ENCODE measurements around the gene GRIK1.

The GRIK1 gene

GRCh38 chr21:29777160-29777559, 162.6 kb downstream of the GRIK1 start:
- no peak for DNase-seq

GRCh38 chr21:29775462-29775861, 164.3 kb downstream of the GRIK1 start:
- DNase-seq = no peak

DNA sequence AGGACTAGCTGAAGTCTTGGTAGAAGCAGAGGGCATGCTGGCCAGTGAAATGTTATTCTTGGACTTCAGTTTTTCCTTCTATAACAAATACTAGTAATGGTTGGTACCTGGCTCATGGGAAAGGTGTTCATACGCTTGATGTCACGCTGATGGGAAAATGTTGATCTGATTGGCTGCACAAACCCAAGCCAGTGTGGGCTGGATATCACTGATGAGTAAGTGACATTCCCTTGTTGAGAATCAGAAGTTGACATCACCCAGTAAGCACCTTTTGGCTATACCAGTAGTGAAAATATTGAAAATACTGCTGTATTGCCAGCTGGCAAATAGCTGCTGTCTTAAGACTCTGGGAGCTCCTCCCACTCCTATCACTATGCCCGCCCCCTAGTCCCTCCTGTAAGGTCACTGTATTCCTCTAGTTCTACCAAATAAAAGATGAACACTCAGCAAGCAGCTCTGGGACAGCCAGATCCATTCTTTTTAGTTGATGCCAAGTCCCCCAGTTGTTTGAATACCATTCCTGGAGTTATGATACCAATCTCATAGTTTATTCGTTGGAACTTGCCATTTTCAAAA, 168.2 kb downstream of the GRIK1 start:
- DNase-seq = no peak

DNA sequence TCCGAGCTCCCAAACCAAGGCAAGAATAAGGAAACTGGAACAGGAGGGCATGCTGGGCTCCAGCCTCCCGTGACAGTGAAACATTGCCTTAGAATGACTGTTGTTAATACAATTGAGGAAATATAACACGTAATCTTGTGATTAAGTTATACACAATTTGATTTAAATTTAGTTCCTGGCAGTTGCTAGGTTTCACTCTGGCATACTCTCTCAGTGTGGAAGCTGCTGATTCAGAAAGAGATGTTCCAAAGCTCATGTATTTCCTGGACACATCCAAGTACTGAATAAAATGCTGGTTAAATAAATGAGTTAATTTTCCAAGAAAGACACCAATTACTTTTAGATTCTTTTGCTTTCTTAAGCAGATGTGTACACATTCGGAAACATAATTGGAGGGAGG, 176.1 kb downstream of the GRIK1 start:
- no peak for DNase-seq

- no peak for DNase-seq
Observed at GRCh38 chr21:29762570-29763082, 177.2 kb downstream of the GRIK1 start.

GRCh38 chr21:29753216-29753615, 186.6 kb downstream of the GRIK1 start:
- no peak for DNase-seq

DNA sequence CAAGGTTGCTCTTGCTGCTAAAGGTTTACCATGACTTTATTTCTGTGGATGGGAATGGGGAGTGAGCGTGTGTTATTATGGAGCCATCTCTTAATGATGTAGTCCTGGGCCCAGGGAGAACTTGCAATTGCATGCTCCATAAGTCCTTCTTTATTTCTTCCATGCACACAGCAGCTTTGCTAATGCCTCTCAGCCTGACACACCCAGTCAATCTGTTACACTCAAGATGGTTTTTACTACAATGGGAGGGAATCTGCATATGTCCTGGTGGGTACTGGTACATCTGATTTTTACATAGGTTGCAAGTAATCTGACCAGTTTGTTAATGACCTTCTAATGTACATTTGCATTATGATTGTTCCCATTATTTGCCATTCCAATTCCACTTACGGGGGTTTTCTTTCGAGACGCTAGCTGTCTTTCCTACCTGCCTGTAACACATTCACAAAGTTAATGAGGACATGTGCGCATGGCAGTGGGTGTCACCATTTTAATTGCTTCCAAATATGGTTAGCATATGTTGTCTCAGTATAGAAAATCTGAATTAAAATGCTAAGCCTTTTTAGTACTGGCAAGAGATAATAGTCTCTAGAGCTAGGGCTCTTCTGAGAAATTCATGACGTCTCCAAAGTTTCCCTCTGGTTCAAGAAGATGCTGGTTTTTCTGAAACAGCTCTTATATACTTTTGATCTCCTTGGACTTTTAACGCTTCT, 188.2 kb downstream of the GRIK1 start:
- DNase-seq = no peak

- DNase-seq = no peak
Observed at GRCh38 chr21:29749957-29750356, 189.8 kb downstream of the GRIK1 start.

GRCh38 chr21:29749223-29749622, 190.6 kb downstream of the GRIK1 start:
- no peak for DNase-seq

DNA sequence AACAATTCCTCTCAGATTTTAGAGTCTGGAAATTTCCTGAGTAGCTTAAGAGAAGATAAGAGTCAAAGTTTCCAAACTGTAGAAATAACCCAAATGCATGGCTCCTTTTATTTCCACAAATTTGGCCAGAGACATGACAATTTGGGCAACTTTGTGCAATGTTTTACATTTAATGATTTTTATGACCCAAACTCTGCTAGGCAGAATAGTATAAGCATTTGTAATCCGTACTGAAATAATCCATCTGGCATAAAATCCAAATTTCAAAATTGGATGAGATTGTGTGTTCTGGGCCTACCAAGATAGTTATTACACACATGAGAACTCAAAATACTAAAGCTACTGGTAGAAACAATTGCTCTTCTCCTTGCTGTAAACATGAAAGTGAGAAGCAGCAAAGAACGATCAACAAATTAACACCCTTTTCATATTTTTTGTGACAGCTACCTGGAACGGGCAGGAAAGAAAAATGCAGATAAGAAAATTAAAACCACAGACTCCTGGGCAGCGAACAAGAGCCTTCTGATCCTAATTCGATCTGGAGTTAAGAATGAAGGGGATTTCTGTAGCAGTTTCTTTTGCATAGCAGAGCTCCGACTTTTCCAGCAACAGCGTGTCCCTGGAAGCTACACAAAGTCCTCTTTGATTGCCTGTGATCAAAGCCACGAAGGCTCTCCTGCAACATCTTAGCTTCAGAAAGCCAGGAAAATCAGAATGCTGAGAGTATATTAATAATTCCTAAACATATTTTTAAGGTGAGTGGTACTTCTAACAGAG, 191.2 kb downstream of the GRIK1 start:
- no peak for DNase-seq

GRCh38 chr21:29741761-29742160, 198.0 kb downstream of the GRIK1 start:
- no peak for DNase-seq

- DNase-seq = no peak
Observed at GRCh38 chr21:29739176-29739575, 200.6 kb downstream of the GRIK1 start.

DNA sequence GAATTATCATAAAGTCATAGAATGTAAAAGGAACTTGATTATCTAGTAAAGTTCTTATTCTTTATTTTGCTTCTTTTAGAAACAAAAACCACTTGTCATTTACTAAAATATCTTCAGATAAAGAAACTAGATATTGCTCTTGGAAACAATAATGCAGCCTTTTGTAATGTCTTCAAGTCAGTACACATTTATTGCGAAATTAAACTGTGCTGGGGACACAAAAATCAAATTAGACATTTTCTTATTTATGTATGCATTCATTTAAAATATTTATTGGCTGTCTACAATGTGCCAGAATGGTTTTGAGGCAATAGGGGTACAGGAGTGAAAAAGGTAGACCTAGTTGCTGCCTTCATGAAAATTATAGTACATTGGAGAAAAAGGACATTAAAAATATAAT, 201.1 kb downstream of the GRIK1 start:
- DNase-seq = no peak

GRCh38 chr21:29737186-29737585, 202.6 kb downstream of the GRIK1 start:
- DNase-seq = no peak

DNA sequence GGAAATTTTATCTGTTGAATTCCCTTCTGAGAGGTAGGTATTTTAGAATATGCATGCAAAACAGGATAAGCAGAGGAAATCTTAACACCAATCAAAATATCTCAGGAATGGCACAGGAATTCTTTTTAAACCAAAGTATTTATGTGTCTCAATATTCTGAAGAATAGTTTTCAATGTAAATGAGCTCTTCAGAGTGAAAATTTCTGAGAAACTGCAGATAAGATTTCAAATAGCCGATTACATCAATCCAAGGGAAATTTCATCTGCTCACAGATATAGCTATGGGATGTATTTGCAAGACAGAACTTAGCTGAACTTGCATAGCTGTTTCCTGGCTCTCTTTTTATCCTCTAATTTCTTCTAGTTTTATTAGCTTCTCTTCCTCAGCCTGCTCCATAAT, 209.5 kb downstream of the GRIK1 start:
- DNase-seq = no peak

- no peak for DNase-seq
Observed at GRCh38 chr21:29726044-29726443, 213.8 kb downstream of the GRIK1 start.

DNA sequence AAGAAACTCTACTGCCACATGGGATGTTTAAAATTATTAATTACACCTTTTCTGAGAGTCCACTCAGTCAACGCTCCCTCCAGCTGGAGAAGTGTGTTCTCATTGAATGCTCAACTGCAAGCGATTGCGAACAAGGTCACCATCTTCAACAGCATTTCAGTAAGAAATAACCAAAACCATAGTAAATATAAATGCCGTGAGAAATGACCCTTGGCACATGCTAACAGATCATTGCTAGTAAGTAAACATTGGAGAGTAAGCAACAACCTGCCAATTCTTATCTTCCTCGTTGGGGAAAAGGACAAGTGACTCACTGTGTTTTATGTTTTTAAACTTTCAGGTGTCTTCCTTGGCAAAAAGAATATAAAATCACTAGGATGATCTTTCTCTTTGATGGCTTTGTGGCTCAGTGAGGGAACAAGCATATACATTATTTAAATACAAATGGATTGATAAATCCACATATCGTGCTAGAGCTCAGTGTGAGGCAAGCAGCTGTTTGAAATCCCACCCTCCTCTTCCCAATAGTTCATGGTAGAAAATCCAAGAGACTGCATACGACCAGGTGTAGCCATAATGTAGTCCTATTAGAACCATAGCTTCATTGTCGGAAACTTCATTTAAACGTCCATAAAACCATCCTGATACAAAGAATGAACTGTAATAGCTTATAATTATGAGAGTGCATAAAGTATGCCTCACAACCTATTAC, 214.6 kb downstream of the GRIK1 start:
- DNase-seq = no peak

GRCh38 chr21:29721964-29722363, 217.8 kb downstream of the GRIK1 start:
- DNase-seq = no peak

GRCh38 chr21:29721221-29721620, 218.6 kb downstream of the GRIK1 start:
- DNase-seq = no peak

- no peak for DNase-seq
Observed at GRCh38 chr21:29719521-29719920, 220.3 kb downstream of the GRIK1 start.

- no peak for DNase-seq
Observed at GRCh38 chr21:29718081-29718815, 221.5 kb downstream of the GRIK1 start.

DNA sequence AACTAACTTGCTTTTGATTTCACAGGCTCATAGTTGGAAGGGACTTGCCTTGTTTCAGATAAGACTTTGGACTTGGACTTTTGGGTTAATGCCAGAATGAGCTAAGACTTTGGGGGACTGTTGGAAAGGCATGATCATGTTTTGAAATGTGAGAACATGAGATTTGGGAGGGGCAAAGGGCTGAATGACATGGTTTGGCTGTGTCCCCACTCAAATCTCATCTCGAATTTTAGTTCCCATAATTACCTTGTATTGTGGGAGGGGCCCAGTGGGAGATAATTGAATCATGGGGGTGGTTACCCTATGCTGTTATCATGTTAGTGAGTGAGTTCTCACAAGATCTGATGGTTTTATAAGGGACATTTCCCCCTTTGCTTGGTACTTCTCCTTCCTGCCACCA, 222.1 kb downstream of the GRIK1 start:
- no peak for DNase-seq
